HG02943 (cell line): ENCODE data around the gene NXNL1.

ENCODE experiments used
- ATAC-seq: cut with Tn5 transposase; IDR thresholded peaks from one replicate; pipeline ENCODE4 v1.9.1; 2021; ENCODE audit warnings: mild to moderate bottlenecking, low read depth, moderate library complexity; ENCODE audit not compliant: unreplicated experiment

The NXNL1 gene

DNA sequence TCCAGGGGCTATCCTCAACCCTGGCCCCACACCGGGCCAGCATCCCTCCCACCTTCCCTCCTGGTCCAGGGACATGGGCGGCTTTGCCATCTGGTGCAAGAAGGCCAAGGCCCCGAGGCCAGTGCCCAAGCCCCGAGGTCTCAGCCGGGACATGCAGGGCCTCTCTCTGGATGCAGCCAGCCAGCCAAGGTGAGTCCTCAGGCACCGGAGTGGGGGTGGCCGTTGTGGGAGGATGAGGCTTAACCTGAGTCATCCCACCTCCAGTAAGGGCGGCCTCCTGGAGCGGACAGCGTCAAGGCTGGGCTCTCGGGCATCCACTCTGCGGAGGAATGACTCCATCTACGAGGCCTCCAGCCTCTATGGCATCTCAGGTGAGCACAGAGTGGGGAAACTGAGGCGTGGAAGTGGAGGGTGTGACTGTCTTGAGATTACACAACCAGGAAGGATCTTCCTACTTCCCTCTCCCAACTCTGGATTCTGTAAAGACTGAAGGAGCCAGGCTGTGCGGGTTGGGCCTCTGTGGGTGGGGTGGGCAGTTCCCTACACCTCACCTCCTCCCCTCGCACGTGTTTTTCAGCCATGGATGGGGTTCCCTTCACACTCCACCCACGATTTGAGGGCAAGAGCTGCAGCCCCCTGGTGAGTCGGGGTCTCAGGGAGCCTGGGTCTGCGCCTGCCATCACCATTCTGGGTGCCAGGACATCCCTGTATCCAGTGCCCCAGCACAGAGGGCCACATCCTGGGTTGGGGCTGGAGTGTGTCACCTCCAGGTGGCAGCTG lies 37.1 kb downstream of the NXNL1 start:
- ATAC-seq: no peak

DNA sequence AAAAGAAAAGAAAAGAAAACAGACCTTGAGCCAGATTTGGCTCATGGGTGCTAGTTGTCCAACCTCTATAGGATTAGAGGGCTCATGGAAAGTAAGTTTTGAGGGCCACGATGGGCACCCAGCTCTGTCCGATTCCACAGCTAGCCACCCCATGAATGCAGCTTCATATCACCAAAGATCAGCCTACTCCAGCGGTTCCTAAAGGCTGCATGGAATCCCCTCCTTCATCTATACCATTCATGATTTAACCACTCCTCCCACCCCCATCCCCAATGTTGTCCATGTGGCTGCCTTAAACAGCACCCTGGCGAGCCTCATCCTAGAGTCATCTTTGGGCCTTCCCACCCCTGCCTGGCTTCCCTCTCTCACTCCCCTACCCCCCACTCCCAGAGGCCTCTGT lies 38.8 kb downstream of the NXNL1 start:
- no peak for ATAC-seq

DNA sequence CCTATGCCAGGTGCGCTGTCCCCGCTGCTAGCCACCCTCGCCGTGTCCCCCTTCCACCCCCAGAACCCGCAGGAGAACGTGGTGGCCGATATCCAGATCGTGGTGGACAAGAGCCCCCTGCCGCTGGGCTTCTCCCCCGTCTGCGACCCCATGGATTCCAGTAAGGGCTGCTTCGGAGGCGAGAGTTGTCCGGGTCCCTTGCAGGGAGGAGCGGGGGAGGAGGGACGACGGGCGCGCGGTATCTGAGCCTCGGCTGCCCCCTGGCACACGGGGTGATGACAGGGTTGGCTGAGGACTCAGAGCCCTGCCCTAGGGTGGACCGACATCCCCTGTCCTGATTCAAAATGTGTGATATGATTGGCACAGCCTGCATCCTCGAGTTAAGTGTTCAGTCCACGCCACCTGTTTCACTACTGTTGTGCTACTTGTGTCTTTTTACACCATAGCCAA lies 40.2 kb downstream of the NXNL1 start:
- ATAC-seq: no peak

DNA sequence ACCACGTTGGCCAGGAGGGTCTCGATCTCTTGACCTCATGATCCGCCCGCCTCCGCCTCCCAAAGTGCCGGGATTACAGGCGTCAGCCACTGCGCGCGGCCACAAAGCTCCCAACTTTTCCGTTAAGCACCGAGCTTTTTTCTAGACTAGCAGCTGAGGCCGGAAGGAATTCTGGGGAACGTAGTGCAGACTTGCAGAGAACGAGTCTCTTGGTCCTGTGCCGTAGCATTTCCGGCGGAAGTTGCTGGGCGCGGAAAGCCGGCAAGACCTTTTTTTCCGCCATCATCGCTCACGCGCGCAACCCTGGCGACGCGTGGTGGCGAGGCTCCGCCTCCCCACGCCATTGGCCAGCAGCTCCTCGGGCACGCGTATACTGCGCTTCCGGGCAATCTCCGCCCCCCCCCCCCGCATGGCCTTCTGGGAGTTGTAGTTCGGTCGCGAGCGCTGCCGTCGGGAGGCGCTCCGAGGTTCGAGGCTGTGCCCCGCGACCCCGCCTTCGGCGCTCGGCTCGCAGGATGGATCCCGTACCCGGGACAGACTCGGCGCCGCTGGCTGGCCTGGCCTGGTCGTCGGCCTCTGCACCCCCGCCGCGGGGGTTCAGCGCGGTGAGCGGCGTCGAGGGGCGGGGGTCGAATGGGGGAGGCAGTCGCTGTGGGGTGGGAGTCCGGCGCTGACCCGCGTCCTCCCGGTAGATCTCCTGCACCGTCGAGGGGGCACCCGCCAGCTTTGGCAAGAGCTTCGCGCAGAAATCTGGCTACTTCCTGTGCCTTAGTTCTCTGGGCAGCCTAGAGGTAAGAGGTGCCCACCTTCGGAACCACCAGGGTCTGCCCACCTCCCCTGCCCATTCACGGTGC lies 40.9 kb downstream of the NXNL1 start, which contains the start of gene MVB12A:
TSS of gene MVB12A (plus strand) at position 427 of the 854 bp plus-strand sequence. CDS start at position 516, 89 bp downstream.
- peak; percentile 88 for ATAC-seq

DNA sequence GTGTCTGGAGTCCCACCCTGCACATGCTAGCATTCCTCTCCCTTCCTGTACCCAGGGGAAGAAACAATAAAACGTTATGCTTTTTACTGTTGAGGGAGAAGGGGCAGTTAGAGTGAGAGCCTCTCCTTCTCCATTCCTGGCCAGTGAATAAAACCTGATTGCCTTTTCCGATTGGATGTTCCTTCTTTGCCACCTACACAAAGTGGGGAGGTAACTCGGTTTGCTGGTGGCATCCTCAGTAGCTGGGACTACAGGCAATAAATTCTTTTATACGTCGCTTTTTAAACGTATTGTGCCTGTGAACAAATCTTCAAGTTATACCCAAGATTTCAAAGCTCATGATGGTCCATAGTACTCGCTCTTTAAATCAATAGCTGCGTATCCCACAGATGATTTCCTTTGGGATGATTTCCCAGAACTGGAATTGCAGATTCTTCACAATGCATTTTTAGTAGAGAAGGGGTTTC lies 41.5 kb downstream of the NXNL1 start:
- ATAC-seq: no peak

DNA sequence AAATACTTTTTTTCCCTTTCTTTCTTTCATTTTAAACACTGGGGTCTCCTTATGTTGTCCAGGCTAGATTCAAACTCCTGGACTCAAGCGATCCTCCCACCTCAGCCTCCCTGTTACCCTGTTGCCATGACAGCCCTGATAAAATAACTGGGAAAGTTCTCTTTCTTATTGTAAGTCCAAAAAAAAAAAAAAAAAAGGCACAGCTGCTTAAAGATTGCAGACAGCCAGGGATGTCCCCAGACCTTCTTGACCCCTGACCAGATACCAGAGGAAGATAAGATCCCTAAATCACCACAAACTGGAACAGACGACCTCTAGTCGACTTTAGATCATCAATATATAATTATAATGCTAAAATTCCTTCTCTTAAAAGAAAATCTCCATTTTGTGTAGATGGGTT lies 42.0 kb downstream of the NXNL1 start:
- no peak for ATAC-seq

DNA sequence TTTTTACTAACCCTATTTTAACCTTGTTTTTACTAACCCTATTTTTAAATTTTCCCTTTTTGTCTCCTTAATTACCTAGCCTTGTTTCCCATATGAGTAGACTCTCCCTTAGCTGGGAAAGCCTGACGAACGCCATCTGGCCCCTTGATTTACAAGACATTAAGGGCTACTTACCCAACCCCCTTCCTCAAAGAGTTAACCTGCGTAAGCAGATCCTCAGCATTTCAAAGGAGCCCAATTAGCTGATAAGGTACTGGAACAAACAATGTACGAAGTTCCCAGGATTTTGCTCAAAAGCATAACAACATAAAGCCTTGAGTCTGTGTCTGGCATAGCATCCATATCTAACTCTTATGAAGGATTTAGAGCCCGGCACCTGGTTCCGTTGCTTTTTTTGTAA lies 45.6 kb downstream of the NXNL1 start:
- no peak for ATAC-seq

DNA sequence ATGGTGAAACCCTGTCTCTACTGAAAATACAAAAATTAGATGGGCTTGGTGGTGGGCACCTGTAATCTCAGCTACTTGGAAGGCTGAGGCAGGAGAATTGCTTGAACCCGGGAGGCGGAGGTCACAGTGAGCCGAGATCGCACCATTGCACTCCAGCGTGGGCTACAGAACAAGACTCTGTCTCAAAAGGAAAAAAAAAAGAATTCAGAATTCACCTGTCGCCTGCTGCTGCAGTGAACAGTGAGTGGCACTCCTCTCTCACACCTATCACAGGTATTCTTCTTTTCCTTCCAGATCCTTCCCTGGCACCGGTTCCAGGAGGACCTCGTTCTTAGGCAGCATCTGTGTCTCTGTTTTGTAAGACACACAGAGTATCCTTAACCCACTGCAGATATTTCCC lies 46.6 kb downstream of the NXNL1 start:
- no peak for ATAC-seq

DNA sequence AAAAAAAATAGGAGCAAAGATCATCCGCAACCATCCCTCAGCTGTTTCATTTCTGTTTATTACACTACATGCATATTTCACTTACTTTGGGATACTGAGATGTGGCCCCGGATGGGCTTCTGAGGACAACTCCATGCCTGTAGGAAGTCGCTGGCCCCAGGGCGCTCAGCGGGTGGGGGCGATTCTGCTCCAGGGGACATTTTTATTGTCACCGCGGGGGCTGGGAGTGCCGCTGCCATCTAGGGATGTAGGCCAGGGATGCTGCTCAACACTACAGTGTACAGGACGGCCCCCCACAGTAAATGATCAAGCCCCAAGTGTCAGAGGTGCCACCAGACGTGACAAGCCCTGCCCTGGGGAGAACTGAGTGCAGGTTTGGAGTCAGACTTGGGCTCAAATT lies 48.9 kb downstream of the NXNL1 start:
- ATAC-seq: no peak

DNA sequence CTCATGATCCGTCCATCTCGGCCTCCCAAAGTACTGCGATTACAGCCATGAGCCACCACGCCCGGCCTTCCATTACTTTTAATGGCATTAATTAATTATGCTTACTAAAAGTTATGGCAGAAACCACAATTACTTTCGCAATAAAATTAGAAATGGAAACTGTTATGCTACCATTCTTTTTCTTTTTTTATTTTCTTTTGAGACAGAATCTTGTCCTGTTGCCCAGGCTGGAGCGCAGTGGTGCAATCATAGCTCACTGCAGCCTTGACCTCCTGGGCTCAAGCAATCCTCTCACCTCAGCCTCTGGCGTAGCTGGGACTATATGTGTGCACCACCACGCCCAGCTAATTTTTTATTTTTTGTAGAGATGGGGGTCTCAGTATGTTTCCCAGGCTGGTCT lies 50.7 kb downstream of the NXNL1 start:
- no peak for ATAC-seq

DNA sequence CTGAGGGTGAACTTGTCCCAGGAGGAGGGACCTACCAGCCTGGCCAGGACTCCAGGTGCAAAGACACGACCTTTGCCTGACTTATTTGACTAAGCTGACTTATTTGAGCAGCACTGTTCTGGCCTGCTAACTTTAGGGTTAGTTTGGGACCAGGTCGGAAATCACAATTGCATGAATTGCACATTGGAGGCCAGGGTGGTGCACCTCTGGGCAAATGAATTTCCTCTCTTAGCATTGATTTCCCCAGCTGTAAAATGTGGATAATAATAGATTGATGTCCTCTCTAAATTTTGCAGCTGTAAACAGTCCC lies 53.9 kb downstream of the NXNL1 start:
- no peak for ATAC-seq

DNA sequence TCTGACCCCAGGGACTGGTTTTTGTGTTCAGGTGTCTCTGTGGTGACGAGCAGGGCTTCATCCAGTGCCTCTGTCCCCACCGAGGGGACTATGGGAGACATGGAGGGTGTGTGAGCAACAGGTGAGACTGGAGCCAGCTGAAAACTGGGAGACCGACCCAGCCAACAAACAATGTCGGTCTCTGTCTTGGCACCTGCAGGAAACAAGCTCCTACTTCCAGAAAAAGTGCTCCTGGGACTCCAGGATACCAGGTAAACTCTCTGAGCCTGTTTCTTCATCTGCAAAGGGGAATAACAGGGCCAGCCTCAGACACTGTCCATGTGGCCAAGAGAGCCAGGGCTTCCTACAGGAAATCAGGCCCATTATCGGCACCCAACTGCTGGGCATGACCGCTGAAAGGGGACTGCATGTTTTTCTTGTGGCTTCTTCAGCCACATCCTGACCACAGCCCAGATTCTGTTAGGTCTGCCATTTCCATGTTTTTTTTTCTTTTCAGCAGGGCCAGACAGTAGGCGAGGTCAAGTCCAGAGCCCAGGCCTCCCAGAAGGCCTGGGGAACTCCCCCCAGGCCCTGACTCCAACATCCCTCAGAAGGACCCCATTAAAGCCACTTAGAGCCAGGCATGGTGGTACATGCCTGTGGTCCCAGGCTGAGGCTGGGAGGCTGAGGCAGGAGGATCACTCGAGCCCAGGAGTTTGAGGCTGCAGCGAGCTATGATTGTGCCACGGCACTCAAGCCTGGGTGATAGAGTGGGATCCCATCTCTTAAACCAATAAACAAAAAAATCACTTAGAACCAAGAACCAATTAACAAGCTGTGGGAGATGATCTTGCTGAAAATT lies 54.5 kb downstream of the NXNL1 start:
- no peak for ATAC-seq
